HL-60 (cell line): ENCODE measurements around the gene NEK2.

ENCODE experiments used
- GABPA ChIP-seq: IDR thresholded peaks from 2 replicates; pipeline ENCODE4 v1.6.1; 2012; ENCODE audit warnings: low read depth
- SPI1 ChIP-seq: IDR thresholded peaks from 2 replicates; pipeline ENCODE4 v1.6.1; 2012; ENCODE audit warnings: low read depth, mild to moderate bottlenecking, borderline replicate concordance
- TF ChIP-seq, protein P1 (sequence below): IDR thresholded peaks from one replicate; pipeline ENCODE4 v1.5.1; 2011; ENCODE audit warnings: low read length, control low read depth, inconsistent platforms; ENCODE audit not compliant: insufficient read depth
- TF ChIP-seq, protein P2 (sequence below): IDR thresholded peaks from 2 replicates; pipeline ENCODE4 v1.6.1; 2012; ENCODE audit warnings: low read depth; ENCODE audit not compliant: insufficient replicate concordance

DNA sequence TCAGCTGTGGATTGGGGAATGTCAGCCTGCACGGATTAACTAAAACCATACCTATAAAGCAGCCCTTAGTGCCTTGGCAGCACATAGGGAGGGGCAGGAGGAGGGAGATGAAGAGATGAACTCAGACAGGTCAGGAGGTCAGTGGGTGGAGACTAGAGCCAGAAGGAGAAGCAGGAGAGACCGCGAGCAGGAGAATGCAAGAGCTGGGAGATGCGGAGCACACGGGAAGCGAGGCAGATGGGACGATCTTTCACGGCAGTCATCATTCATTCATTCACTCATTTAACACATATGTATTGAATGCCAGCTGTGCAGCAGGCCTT lies 41.9 kb downstream of the NEK2 start:
- TF ChIP-seq, protein P1, sequence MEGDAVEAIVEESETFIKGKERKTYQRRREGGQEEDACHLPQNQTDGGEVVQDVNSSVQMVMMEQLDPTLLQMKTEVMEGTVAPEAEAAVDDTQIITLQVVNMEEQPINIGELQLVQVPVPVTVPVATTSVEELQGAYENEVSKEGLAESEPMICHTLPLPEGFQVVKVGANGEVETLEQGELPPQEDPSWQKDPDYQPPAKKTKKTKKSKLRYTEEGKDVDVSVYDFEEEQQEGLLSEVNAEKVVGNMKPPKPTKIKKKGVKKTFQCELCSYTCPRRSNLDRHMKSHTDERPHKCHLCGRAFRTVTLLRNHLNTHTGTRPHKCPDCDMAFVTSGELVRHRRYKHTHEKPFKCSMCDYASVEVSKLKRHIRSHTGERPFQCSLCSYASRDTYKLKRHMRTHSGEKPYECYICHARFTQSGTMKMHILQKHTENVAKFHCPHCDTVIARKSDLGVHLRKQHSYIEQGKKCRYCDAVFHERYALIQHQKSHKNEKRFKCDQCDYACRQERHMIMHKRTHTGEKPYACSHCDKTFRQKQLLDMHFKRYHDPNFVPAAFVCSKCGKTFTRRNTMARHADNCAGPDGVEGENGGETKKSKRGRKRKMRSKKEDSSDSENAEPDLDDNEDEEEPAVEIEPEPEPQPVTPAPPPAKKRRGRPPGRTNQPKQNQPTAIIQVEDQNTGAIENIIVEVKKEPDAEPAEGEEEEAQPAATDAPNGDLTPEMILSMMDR, result no peak
- TF ChIP-seq, protein P2, sequence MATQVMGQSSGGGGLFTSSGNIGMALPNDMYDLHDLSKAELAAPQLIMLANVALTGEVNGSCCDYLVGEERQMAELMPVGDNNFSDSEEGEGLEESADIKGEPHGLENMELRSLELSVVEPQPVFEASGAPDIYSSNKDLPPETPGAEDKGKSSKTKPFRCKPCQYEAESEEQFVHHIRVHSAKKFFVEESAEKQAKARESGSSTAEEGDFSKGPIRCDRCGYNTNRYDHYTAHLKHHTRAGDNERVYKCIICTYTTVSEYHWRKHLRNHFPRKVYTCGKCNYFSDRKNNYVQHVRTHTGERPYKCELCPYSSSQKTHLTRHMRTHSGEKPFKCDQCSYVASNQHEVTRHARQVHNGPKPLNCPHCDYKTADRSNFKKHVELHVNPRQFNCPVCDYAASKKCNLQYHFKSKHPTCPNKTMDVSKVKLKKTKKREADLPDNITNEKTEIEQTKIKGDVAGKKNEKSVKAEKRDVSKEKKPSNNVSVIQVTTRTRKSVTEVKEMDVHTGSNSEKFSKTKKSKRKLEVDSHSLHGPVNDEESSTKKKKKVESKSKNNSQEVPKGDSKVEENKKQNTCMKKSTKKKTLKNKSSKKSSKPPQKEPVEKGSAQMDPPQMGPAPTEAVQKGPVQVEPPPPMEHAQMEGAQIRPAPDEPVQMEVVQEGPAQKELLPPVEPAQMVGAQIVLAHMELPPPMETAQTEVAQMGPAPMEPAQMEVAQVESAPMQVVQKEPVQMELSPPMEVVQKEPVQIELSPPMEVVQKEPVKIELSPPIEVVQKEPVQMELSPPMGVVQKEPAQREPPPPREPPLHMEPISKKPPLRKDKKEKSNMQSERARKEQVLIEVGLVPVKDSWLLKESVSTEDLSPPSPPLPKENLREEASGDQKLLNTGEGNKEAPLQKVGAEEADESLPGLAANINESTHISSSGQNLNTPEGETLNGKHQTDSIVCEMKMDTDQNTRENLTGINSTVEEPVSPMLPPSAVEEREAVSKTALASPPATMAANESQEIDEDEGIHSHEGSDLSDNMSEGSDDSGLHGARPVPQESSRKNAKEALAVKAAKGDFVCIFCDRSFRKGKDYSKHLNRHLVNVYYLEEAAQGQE, result no peak
- TF ChIP-seq SPI1 (no peak), GABPA (no peak)
